Measurements from ENCODE around the gene SCAMP3.

The SCAMP3 gene

DNA sequence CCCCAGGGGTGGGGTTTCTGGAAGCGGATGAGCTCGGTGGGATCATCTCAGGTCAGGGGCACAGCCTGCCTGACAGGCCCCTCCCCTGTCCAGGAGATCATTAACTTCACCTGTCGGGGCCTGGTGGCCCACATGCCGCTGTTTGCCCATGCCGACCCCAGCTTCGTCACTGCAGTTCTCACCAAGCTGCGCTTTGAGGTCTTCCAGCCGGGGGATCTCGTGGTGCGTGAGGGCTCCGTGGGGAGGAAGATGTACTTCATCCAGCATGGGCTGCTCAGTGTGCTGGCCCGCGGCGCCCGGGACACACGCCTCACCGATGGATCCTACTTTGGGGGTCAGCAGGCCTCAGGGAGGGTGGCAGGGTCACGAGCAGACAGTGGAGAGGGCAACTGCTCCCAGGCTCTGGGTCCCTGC is 23.5 kb upstream of the SCAMP3 start:
- DNase-seq (ENCODE audit: low read depth in 2 of 2), result no peak

DNA sequence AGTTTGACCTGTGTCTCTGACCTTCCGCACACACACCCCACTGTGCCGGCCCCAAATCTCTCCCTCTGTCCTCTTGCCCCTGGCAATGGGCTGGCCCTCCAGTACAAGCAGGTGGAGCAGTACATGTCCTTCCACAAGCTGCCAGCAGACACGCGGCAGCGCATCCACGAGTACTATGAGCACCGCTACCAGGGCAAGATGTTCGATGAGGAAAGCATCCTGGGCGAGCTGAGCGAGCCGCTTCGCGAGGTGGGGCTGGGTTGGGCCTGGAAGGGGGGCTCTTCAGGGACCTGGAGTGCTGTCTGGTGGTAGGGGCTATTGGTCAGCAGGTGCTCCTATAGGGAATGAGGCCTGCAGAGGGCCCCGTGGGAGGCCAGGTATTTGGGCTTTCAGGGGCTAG is 22.9 kb upstream of the SCAMP3 start:
- DNase-seq (ENCODE audit: low read depth in 2 of 2), result no peak

DNA sequence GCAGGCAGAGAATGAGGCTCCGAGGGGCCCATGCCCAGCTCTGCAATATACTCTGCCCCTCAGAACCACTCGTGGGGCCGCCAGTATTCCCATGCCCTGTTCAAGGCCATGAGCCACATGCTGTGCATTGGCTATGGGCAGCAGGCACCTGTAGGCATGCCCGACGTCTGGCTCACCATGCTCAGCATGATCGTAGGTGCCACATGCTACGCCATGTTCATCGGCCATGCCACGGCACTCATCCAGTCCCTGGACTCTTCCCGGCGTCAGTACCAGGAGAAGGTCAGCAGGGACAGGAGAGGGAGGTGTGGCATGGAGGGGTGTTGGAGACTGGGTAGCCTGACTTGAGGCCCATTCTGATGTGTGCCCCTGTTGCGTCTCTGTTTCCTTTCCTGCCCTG is 22.3 kb upstream of the SCAMP3 start:
- DNase-seq (ENCODE audit: low read depth in 2 of 2), result no peak

DNA sequence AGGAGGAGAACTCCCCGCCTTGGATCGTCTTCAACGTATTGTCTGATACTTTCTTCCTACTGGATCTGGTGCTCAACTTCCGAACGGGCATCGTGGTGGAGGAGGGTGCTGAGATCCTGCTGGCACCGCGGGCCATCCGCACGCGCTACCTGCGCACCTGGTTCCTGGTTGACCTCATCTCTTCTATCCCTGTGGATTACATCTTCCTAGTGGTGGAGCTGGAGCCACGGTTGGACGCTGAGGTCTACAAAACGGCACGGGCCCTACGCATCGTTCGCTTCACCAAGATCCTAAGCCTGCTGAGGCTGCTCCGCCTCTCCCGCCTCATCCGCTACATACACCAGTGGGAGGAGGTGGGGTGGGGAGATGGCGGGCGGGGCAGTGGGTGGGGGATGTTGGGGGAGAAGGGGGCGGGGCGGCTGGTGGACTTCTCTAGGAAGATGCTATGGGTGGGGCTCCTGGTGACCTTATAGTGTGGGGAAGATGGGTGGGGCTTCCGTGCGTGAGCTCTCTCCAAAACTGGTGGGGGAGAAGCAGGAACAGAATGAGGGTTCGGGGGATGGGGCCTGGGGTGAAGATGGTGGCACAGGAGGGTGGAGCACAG is 20.4 kb upstream of the SCAMP3 start:
- no peak for DNase-seq (ENCODE audit: low read depth in 2 of 2)

DNA sequence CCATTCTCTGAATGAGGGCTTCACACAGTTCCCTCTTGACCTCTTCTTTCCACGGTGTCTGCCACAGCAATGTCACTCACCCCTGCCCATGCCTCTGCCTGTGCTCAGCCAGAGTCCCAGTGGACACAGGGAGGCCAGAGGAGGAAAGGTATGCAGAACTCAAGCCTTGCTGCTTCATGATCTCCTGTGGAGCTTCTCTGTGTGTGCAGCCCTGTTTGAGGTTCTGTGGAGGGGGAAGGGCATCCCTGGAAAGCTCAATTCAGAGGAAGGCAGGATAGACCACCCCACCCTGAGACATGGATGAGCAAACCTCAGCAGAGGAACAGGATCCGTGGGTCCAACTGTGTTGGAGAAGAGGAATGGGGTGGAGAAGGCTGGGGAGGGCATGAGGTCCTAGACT is 17.1 kb upstream of the SCAMP3 start:
- DNase-seq (ENCODE audit: low read depth in 2 of 2), result no peak

DNA sequence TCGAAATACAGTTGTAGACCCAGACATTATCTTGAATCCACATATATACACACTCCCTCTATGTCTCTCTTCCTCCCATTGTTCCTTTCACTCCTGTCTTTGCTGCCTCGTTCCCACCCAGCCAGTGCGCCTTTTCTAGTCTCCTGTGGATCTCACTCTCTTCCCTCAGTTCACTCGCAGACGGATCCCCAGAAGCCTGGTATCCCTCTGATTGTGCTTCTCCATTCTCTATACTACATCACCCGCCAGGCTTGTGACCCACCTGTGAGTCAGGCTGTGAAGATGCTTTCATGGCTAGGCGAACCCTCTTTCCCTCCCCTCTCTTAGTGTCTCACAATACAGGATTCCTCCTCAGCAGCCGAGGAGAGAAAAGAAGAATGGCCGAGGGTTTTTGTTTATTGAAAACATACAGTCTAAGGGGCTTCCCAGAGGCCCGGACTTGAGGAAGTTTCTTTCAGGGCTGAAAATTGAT is 16.6 kb upstream of the SCAMP3 start:
- DNase-seq (ENCODE audit: low read depth in 2 of 2), result no peak

DNA sequence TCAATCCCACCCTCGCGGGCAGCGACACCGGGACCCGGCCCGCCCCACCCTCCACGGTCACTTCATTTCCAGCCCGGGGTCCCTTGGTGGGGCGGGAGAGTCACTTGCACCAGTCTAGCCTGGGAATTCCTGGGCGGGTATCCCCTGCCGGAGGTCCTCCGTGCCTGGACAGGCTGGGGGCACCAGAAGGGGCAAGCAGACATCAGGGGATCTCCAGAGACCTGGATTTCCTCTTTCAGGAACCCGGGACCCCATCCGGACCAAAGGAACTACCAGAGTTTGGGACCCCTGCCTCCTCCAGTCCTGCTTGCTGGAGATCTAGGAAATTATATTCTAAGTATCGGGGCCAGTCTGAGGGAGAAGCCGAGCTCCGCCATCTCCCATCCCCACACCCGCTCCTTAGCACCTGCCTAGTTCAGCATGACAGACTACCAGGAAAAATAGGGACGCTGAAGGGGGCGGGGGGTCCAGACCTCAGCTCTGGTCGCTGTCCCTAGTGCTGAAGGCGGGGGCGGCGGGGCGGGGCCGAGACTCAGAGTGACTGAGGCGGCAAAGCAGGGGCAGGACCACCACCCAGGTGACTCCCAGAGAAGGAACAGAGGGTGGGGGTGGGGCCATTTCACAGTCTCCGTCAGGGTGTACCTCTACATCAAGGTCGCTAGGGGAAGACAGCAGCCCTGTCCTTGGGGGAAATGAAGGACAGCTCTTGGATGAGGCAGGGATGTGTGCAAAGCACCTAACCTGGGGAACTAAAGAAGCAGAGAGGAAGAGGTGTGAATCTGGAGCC is 15.9 kb upstream of the SCAMP3 start:
- peak; percentile 57 to 68 for DNase-seq (ENCODE audit: low read depth in 2 of 2)

DNA sequence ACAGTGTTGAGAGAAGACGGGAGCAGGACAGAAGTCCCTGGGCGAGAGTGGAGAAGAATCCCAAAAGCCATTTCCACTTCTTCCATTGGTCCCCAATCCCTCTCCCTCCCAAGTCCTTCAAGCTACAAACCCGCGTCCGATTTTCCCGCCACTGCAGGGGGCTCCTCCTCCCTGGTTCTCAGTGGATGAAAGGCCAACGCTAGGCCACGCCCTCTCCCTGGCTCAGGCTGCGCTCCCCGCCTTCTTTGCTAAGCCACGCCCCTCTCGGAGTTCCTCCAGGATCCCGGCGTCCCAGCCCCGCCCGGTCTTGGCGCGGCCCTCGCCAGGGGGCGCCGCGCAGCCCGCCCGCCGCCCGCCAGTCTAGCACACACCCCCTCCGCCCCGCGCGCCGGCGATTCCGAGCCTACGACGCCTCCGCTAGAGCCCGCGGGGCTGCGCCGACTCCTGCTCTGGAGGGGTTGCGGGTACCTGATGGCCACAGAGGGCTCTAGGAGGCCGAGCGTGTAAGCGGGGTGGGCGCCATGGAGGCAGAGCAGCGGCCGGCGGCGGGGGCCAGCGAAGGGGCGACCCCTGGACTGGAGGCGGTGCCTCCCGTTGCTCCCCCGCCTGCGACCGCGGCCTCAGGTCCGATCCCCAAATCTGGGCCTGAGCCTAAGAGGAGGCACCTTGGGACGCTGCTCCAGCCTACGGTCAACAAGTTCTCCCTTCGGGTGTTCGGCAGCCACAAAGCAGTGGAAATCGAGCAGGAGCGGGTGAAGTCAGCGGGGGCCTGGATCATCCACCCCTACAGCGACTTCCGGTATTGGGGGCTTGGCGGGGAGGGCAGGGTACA is 15.1 kb upstream of the SCAMP3 start, which contains the start of gene HCN3:
TSS of gene HCN3 (plus strand) at position 394 of the 832 bp plus-strand sequence. CDS start at position 522, 128 bp downstream.
- peak; percentile 94 for DNase-seq (ENCODE audit: low read depth in 2 of 2)

DNA sequence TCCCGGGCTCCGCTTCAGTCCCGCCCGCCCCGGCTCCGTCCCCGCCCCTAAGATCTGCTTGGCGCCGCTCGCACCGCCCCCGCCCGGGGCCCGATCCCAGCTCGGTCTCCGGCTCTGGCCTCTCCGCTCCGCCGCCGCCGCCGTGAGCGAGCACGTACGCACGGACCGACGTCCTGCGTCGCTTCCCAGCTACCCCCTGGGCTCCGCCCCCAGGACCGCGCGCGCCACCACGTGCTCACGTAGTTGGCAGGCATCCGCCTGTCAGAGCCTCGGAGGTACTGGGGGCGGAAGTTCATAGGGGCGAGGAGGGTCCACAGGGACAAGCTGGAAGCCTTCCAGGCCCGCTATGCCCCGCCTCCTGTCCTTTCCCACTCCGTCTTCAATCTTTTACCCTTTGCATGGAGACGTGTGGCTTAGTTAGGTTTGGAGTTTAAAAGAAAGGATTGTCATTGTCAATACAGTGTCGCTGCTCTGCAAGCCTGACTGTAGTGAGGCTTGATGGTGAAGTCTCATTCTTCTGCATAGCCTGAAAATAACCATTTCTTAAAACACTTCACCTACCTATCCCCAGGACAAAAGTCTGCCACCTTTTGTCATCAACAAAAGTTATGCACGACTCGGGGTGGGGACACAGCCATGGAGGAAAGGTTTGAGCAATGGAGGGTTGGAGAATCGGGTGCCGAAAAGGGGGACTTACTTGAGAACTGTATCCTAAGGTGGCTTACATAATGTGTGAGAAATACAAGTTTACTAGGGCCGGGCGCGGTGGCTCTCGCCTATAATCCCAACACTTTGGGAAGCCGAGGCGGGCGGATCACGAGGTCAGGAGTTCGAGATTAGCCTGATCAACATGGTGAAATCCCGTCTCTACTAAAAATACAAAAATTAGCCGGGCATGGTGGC is 11.4 kb upstream of the SCAMP3 start, which contains the start of gene CLK2:
TSS of gene CLK2 (minus strand) at position 162 of the 903 bp plus-strand sequence. CDS start 2,527 bp downstream, outside the sequence.
- DNase-seq (ENCODE audit: low read depth in 2 of 2), result peak; percentile 98

DNA sequence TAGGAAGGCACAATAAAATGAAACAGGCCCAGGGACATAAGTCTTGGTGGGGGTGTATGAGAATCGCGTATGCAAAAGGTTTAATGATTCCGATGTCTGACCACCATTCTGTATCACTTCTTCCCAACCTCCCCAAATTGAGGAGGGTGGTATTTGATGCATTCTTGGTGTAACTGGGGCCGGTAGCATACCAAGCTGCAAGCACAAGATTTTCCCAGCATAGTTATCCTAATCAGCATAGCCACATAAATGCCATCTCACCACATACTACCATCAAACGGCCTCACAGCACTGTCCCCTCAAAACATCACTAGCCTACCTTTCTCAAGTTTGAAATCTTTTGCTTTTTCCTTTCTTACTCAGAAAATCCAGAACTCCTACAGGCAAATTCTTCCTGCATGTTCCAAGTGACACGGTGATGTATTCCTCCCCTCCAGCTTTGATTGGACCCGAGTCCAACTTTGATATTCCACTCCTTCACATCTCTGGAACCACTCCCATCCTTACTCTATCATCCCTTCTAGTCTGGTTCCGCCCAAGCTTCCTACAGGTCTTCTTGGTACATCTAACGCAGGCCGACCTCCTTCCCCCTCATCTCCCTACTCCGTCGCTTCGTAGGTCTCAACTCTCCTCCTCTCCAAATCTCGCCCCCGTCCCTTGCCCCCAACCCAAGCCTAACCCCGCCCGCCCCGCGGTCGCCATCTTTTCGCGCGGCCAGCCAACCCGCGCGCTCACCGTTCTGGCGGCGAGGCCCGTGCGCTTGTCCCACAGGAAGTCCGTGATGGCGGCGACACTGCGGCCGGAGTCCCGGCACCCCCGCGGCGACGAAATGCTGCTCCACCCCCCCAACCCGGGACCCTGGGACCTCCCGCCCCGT is 10.5 kb upstream of the SCAMP3 start:
- no peak for DNase-seq (ENCODE audit: low read depth in 2 of 2)

DNA sequence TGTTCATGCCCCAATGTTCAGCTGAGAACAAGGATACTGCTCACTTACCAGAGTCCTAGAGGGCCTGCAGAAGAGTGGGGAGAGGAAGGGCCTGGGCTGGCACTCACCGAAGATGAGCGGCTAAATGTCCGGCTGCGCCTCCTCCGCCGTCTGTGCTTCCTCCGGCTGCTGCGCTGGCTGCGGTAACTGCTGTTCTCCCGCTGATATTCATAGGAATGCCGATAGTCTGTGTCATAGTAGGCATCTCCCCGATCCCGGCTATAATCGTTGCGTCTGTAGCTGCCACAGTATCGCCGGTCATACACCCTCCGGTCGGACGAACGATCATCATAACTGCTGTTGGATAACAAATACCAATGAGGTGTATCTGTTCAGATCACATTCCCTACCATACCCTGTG is 7.2 kb upstream of the SCAMP3 start:
- no peak for DNase-seq (ENCODE audit: low read depth in 2 of 2)

DNA sequence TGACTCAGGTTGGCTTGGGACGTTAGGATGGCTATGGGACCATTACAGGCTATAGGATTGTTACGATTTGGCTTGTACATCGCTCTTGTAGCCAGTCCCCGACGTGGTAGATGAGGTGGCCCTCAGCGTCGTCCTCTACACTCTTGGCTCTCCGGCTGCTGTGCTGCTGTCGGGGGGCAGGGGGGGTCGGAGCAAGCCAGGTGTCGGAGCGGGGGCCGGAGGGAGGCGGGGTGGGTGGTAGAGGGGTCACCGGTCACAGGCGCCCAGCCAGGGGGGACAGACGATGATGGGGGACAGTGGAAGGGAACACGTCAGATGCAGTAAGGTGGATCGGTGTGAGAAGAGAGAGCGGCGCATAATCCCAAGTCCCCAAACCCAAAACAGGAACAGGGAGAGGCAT is 6.5 kb upstream of the SCAMP3 start:
- DNase-seq (ENCODE audit: low read depth in 2 of 2), result no peak

DNA sequence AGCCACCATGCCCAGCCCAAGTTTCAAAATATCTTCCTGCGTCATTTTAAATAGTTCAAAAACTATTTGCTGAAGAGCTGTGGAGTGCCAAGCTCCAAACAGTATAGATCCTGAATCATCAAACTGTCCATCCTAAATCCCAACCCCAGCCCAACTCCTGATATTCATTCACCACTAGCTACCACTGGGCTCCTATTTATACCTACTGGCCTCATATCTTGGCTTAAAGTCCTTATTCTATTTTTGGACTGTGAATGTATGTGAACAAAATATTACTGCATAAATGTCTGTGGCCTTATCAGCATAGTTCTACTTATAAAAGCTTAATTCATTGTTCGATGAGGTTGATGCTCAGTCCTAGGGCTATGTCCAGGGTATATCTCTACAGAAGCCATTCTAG is 5.2 kb upstream of the SCAMP3 start:
- no peak for DNase-seq (ENCODE audit: low read depth in 2 of 2)

DNA sequence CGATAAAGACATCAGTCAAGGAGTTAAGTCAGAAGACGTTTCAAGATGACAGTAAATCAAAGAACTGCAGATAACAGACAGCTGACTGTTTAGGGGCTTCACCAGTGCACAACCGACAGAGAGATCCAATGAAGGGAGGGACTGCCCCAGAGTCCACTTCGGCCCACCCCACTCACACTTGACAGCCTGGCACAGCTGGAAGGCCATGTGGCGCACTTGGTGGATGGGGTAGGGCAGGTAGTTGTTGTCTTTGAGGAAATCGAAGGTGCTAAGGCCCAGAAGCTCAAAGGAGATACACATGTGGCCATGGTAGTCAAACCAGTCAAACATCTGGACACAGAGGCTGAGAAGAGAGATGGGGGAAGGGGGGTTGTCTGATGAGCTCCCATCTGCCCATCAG is 4.4 kb upstream of the SCAMP3 start:
- no peak for DNase-seq (ENCODE audit: low read depth in 2 of 2)

DNA sequence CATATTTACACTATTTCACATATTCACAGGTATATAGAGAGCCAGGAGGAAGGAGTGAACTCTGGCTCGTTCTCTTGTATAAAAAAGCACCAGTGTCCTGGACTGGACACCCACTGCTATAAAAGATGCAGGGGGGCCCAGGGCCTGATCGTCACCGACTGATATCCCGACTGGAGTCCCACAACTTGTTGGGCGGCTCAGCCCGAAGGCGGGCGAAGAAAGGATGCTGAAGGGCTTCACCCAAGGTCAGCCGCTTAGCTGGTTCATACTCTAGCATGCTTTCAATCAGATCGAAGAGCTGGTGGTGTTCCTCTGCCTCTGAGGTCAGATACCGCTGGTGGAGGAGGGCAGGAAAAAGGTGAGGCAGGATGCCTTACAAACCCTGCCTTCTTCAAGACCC is 907 bp upstream of the SCAMP3 start:
- no peak for DNase-seq (ENCODE audit: low read depth in 2 of 2)

DNA sequence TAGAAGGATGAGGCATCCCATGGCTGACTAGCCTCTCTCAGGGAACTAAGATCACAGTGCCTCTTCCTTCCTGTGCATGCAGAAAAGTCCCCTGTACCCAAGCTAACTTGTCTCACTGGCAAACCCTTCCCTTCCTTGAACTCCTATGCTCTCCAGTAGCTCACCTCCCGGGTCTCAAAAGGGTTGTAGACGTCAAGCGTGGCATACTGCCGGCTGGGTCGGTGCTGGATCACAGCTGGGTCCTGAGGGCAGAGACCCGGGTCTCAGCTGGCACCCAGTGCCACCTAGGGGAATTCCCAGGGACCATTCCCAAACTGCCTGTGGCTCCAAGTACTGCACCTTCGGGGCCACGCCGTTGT is 688 bp downstream of the SCAMP3 start:
- no peak for DNase-seq (ENCODE audit: low read depth in 2 of 2)

DNA sequence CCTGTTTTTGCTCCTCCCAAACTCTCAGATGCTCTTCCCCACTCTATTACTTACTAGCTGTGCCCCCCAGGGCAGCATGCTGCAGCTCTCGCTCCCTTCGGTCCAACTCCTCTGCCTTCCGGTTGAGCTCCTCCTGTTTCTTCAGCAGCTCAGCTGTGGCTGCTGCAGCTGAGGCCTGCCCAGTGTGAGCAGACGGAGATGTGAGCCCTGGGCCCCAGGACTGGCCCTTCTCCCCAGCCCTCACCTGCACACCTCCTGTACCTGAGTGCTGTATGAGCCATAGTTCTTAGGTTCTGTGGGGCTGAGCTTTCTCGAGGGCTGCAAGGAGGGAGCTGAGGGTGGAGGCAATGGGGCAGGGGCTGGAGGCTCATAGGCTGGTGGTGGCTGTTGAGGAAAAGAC is 1.9 kb downstream of the SCAMP3 start:
- no peak for DNase-seq (ENCODE audit: low read depth in 2 of 2)

DNA sequence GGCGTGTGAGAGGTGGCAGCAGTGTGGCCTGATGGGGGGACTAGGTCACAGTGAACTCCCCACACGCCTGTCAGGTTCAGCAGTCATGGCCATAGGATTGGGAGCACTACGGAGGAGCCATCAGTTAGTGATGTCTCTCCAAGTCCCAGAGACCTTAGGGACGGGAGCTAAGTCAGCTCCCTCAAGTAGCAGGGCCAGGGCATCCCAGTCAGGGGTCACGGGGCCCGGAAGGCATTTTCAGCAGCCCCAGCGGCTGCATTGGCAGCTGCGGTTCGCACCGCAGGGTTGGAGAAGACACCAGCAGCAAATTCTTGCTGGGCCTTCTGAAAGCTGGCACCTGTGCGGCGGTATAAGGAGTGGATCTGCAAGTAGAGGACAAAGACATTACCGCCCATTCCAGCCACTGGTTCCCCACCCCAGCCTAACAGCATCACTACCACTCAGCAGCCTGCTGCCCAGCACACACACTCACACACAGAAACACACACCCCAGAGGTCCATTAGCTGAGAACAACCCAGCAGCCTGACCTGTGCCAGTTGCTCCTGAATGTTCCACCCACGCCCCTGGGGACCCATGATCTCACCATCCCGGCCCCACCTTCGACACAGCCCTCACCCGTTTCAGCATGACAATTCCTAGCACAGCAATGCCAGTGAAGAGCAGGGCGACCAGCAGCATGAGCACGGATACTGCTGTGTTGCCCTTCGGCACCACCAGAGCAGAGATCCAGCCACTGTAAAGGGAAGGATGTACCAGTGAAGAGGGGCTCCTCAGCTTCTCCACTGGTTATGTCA is 5.9 kb downstream of the SCAMP3 start:
- no peak for DNase-seq (ENCODE audit: low read depth in 2 of 2)

DNA sequence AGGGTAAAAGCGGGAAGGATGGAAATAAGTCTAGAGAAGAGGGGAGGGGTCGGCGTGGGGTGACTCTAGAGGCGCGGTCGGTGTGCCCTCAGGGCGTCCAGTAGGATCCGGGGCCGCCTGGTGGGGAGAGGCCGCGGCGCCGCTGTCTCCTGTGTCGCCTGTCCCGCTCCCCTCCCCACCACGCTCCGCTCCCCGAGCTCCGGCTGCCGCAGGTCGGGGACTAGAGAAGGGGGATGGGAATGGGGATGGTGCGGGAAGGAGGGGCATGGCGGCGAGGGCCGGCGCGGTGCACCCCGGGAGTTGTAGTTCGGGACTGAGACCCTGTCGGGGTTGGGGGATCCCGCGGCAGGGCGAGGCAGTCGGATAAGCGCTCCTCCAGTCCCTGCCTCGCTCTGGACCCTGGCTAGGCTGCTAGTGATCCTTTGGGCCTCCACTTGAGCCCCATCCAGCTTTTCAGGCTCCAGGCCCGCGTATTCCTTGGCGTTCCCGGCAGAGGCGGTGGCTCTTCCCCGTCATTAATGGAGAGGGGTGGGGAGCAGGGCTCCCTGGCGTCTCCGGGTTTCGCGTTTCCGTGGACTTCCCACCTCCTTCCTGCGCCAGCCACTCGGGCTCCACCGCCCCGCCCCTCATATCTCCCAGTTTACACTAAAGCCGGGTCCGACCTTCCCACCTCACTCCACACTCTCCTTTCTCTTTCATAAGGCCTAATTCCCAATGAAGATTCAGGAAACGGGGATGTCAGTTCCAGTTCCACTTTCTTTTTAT is 6.7 kb downstream of the SCAMP3 start, which contains the start of gene ENTREP3:
TSS of gene ENTREP3 (minus strand) at position 241 of the 765 bp plus-strand sequence. CDS start 606 bp downstream, outside the sequence.
- DNase-seq (ENCODE audit: low read depth in 2 of 2), result peak; percentile 64 to 74
